Suppressor macrophage (primary cell): ENCODE results near the gene MYBPC2.
"Not testable (repeated sequence)": the region's sequence is repeated elsewhere in the genome, so short reads cannot be mapped to it uniquely, and the experiment has no call there.

Experiments
- DNase-seq, 4 experiments: peaks; one replicate each; pipeline ENCODE4 v3.0.0-alpha.2; 2020 to 2022
- total RNA-seq, 17 experiments: gene quantifications; one replicate each; lab custom pipeline; 2026; ENCODE audit warnings: mixed read lengths in 6 of 17, inconsistent platforms in 3 of 17; lab: John Stamatoyannopoulos, UW

The MYBPC2 gene
- 0 to 2.9 (median 0) reads per million in 17 experiments for total RNA-seq

DNA sequence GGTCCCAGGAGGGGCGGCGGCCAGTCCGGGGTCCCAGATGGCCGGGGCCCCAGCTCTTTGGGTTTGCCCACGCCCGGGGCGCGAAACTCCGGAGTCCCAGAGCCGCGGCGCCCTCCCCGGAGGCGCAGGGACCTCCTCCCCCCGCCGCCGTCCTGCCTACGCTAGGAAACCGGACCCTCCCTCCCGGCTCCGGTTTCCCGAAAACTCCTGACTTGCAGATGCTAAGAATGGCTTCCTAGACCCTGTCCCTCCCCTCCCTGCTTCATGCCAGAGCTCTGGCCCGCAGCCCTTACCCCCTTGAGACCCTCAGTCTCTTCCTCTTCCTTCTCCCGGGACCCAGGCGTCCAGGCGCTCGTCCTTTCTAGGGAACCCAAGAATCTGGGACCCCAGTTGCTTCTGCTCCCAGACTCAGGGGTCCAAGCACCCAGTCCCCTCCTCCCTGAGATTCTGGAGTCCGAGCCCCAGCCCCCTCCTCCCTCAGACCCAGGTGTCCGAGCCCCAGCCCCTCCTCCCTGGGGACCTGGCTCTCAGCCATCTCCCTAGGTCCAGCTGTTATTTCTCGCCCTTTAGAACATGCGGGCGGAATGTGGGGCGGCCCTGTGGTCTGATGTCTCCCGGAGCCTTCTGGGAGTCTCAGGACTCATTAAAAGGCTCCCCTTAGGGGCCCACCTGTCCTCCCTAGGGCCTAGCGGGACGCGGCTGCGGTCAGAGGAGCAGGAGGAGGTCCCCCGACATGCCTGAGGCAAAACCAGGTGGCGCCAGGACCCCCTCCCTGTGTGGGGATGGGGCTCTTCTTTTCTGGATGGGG lies at the start of gene MYBPC2:
MYBPC2 (plus strand) TSS at position 672 of the 808 bp plus-strand sequence; CDS start at position 734, 62 bp downstream.
- peak; percentile 14 to 51 (median 30) for DNase-seq

DNA sequence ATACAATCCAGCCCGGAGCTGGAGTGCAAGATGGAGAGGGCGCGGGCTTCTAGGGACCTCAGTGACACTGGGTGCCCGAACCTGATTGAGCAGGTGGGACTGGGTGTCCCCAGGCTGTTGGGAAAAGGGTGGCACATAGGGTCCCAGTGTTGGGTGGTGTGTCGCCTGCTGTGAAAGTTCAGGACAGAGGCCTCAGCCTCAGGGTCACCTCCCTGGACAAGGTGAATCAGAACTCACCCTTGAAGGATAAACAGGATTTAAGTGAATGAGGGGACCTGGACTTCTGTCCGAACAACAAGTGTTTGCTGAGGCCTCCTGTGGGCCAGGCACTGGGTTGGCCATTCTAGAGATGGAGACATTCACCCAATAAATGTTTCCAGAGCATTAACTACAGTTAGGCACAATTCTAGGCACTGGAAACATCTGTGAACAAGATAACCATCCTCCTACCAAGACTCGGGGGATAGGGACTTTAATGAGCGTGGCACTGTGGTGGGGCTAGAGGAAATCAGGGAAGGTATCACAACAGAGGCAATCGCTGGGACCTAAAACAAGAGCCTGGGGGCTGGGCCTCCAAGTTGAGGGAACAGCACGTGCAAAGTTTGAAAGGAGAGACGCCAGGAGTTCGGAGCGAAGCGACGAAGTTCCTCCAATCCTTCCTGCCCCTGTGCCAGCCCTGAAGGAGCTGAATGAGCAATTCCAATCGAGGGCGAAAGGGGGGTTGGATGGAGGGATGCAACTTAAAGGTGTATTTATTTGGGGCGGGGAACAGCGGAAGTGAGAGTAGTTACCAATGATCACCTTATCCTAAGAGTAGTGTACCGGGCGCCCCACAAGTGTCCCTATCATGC lies 49.5 kb upstream of the MYBPC2 start:
- DNase-seq, result peak in 1 of 4 experiments; percentile 10

DNA sequence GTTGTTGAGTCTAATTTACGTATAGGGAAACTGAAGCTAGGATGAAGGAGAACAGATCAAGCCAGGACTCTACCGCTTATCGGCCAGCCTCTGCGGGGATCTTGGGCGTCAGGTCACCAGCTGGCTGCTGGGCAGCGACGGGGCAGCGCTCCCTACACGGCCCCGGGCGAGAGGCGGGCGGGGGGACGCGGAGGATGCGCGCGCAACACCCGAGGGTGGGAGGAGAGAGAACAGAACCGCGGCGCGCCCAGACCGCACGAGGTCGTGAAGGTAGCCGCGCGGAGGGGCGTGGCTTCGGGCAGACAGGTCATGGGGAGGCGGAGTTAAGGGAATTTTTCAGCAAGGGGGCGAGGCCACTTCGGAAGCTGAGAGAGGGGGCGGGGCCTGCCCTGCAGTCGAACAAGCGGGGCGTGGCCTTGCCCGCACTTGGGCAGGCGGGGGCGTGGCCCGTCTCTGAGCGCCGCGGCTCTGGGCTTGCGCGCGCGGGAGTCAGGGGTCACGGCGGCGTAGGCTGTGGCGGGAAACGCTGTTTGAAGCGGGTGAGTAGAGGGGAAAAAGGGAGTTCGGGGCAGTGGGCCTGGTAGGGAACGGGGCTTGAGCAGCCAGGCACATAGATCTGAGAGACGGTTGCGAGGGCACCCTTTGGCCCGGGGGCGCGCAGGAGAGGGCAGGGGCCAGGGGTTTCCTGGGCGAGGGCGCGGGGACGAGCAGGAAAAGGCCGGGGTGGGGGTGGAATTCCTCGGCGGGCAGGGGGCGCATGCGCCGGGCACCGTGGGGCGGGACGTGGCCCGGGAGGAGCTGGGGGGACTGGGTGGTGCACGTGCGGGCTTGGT lies 48.6 kb upstream of the MYBPC2 start, which contains the start of gene POLD1:
POLD1 (plus strand) TSS at position 496 of the 833 bp plus-strand sequence. CDS start 14,505 bp downstream, outside the sequence.
- DNase-seq, result peak; percentile 98 to 100 (median 98)

DNA sequence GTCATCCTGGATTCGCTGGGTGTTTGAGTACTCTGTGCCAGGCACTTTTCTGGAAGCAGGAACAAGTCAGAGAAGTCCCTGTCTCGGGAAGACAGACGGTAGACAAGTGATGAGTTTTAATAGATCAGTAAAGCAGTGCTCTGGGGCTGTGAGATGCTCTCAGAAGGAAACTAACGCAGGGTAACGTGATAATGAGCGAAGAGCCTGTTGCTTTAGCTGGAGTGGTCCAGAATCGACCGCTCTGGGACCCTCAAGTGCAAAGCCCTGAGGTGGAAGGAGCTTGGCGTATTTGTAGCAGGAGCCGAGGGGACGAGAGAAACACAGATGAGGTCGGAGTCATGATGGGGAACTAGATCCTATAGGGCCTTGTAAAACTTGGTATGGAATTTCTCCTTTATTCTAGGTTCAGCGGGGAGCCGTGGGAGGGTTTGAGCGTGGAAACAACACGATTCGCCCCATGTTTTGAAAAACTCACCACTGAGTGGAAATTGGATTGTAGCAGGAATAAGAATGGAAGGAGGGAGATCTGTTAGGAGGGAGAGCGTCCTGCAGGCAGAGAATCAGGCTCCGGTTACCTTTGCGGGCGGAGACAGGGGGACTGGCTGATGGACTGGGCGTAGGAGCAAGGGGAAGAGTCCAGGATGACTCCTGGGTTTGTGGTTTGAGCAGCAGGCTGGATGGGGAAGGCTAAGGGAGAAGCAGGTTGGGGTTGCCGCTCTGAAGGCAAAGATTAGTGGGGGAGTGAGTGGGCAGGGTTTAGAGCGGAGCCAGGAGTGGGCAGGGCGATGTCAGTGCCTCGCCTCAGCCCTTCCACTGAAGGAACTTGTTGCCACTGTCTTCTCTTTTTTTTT lies 47.8 kb upstream of the MYBPC2 start:
- peak; percentile 78 to 92 (median 90) for DNase-seq

DNA sequence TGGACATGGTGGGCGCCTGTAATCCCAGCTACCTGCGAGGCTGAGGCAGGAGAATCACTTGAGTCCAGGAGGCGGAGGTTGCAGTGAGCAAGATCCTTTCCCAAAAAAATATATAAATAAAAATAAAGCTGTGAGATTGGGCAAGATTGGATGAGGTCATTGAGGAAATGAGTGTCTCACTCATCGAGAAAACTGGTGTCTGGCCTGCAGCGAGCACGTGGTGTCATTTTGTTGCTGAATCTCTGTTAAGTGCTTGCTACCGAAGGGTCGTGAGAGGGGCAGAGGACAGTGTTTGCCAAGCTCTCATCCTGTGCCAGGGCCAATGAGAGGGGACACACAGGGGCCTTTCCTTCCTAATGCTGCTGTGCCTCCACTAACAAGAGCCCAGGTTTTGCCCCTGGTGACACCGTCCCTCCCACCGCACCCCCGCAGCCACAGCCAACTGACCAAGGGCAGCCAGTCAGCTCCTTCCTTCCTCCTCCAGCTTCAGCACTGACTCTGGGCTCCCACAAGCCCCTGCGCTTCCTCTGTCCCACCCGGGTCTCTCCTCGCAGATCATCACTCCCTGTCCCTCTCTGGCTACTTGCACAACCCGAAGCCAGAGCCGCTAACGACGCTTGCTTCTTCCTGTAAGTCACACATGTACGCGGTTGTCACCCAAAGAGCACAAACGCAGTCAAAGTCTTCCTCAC lies 45.4 kb upstream of the MYBPC2 start:
- DNase-seq, result peak; percentile 79 to 91 (median 88)

DNA sequence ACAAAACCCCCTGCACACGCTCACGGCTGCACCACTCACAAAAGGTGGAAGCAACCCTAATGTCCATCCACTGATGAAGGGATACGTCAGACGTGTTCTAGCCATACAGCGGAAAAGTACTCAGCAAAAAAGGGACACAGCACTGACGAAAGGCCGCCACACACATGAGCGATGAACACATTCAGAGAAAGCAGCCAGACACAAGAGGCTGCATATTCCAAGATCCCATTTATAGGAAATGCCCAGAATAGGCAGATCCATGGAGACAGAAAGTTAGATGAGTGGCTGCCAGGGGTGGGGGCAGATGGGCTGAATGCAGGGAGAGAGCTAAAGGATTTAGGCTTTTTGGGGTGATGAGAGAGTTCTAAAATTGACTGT lies 44.8 kb upstream of the MYBPC2 start:
- DNase-seq, result no peak

DNA sequence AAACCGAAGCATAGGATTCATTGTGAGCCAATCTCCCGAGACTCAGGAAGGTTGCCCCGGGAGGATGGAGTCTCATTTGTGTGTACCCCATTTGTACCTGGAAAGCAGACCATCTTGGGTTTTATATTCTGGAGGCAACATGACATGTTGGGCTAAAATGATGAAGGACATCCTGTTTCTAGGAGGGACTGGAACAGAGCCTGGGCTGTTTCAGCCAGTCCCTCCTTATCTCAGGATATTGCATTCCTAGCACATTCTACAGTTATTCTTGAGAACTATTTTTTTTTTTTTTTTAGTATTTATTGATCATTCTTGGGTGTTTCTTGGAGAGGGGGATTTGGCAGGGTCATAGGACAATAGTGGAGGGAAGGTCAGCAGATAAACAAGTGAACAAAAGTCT lies 42.4 kb upstream of the MYBPC2 start:
- DNase-seq, result not testable (repeated sequence)

DNA sequence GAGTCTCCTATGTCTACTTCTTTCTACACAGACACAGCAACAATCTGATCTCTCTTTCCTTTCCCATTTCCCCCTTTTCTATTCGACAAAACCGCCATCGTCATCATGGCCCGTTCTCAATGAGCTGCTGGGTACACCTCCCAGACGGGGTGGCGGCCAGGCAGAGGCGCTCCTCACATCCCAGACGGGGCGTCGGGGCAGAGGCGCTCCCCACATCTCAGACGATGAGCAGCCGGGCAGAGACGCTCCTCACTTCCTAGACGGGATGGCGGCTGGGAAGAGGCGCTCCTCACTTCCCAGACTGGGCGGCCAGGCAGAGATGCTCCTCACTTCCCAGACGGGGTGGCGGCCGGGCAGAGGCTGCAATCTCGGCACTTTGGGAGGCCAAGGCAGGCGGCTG lies 41.7 kb upstream of the MYBPC2 start:
- DNase-seq, result not testable (repeated sequence)

DNA sequence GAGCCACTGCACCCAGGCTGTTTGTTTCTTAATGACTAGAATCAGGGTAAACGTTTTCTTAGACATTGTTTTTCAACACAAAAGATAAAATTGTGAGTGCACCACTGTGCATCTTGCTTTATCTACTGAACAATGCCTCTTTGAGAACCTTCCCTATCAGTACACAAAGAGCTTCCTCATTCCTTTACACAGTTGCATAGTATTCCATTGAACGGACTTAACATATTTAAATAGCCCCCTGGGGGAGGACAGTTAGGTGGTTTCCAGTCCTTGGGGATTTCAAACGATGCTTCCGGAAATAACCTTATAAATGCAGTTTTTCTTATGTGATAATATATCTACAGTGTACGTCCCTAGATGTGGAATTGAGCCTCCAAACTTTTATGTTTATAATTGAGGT lies 39.9 kb upstream of the MYBPC2 start:
- no peak for DNase-seq

DNA sequence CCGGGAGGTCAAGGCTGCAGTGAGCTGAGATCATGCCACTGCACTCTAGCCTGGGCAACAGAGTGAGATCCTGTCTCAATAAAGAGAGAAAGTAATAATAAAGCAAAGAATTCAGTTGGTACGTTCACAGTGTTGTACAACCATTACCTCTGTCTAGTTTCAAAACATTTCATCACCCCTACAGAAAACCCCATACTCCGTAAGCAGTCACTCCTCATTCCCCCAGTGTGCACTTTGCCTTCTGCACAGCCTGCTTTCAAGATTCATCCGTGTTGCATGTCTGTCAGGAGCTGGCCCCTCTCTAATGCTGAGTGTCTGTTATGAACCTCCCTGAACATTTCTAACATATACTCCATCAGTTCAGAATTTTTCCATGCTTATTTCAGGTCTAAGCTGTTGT lies 39.1 kb upstream of the MYBPC2 start:
- DNase-seq, result no peak

DNA sequence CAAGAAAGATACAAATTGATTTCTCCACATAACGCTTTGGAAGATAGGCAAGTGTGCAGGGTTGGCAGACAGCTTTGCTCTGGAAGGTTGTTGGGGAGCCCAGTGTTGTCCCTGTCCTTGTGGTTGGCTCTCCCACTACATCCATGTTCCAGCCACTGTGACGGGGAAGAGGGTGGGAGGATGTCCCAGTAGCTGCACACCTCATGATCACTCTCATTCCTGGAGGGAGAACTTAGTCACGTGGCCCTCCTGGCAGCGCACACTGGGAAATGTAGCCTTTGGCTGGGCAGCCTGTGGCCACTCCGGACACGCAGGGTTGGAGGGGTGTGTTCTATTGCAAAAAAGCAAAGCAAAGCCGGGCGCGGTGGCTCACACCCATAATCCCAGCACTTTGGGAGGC lies 38.7 kb upstream of the MYBPC2 start:
- DNase-seq, result no peak

DNA sequence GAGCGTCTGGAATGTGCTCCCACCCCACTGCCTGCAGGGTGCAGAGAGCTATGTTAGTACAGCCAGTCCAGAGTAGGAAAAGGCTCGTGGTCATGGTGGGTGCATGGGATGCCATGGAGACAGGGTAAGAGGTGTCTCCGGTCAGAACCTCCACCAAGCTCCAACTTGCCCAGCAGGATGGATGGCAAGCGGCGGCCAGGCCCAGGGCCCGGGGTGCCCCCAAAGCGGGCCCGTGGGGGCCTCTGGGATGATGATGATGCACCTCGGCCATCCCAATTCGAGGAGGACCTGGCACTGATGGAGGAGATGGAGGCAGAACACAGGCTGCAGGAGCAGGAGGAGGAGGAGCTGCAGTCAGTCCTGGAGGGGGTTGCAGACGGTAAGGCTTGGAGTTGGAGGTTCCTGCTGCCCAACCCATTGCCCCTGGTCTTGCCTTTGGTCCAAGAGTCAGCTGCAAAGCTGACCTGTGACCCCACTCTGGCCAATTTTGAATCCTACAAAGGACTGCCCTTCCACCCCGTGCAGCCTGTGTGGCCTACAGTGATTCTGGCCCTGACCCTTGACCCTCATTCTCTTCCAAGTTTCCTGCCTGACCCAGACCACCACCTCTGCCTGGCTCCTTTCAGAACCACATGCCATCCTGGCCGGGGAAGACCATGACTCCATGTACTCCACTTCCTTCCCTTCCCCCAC lies 33.9 kb upstream of the MYBPC2 start:
- DNase-seq, result no peak

DNA sequence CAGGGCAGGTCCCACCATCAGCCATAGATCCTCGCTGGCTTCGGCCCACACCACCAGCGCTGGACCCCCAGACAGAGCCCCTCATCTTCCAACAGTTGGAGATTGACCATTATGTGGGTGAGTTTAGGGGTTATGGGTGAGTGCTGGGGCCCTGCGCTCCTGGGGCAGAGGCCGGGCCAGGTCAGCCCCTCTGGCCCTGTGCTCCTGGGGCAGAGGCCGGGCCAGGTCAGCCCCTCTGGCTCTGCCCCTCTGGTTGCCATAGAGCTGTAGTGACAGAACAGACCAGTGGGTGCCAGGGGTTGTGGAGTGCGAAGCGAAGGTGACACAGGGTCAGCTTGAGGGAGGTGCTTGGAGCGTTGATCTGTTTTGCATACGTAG lies 33.3 kb upstream of the MYBPC2 start:
- DNase-seq, result no peak

DNA sequence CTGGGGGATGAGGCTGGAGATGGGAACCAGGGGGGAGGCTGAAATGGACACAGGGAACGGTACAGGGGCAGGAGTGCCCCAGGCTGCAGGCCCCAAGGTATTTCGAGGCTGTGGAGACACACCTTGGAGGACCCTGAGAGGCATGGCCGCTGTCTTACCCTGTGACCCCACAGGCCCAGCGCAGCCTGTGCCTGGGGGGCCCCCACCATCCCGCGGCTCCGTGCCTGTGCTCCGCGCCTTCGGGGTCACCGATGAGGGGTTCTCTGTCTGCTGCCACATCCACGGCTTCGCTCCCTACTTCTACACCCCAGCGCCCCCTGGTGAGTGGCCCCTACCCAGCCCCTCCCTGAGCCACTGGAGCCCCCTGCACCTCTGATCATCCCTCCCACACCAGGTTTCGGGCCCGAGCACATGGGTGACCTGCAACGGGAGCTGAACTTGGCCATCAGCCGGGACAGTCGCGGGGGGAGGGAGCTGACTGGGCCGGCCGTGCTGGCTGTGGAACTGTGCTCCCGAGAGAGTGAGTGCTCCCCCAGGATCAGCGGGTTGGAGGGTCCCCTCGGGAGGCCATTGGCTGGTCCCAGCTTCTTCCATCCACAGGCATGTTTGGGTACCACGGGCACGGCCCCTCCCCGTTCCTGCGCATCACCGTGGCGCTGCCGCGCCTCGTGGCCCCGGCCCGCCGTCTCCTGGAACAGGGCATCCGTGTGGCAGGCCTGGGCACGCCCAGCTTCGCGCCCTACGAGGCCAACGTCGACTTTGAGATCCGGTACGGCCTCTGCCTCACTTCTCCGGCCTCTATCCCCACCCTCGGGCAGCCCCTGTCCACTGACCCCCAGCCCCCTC lies 30.9 kb upstream of the MYBPC2 start:
- DNase-seq, result no peak

DNA sequence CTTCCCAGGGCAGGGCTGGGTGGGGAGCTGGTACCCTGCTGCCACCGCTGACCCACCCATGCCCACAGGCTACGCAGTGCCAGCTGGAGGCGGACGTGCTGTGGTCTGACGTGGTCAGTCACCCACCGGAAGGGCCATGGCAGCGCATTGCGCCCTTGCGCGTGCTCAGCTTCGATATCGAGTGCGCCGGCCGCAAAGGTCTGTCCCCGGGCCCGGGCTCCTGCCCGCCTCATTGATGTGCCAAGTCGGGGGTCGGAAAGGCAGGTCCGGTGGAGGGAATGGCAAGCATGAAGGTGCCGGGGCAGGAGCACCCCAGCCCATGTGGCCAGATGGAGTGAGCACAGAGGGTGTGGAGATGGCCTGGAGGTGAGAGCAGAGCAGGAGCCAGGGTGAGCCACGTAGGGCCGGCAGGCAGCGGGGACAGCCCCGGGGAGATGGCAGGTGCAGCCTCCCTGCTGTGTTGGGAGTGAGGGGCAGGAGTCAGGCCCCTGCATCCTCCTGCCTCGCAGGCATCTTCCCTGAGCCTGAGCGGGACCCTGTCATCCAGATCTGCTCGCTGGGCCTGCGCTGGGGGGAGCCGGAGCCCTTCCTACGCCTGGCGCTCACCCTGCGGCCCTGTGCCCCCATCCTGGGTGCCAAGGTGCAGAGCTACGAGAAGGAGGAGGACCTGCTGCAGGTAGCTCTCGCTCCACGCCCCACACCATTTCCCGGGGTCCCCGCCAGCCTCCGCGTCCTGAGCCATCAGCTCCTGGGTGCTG lies 30.0 kb upstream of the MYBPC2 start:
- no peak for DNase-seq

DNA sequence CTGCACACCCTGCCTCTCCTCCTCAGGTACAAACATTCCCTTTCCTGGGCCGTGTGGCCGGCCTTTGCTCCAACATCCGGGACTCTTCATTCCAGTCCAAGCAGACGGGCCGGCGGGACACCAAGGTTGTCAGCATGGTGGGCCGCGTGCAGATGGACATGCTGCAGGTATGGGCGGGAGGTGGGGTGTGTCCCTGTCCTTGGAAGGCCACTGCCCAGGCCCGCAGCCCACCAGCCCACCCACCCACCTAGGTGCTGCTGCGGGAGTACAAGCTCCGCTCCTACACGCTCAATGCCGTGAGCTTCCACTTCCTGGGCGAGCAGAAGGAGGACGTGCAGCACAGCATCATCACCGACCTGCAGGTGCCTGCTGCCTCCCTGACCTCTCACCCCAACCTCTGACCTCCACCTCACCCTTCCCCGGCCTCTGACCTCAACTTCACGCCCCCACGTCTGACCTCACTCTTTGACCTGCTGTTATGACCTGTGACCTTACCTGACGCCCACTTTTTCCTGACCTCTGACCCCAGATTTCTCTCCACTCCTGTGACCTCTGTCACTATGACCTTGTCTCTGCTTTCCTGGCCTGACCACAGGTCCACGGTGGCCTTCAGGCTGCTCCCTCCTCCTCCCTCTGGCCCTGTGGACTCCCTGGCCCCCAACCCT lies 26.4 kb upstream of the MYBPC2 start:
- DNase-seq, result no peak

DNA sequence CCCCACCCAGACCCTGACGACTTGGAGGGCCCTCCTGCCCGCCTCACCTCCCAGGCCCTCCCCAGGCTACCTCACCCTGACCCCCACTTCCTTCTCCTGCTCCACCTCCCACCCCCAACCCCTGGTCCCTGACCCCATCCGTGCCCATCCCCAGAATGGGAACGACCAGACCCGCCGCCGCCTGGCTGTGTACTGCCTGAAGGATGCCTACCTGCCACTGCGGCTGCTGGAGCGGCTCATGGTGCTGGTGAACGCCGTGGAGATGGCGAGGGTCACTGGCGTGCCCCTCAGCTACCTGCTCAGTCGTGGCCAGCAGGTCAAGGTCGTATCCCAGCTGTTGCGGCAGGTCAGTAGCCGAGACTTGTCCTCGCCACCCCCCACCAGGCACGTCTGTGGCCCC lies 25.9 kb upstream of the MYBPC2 start:
- DNase-seq, result no peak

DNA sequence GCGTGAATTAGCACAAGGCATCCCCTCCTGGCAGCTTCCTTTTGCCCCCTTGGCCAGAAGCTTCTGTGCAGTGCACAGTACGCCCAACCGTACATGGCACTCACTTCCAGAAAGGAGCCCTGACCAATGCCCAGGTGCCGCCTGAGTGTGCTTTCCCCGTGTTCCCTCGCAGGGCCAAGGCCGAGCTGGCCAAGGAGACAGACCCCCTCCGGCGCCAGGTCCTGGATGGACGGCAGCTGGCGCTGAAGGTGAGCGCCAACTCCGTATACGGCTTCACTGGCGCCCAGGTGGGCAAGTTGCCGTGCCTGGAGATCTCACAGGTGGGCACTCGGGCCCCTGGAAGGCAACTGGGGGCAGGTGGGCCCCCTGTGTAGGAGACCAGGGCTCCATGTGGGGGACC lies 23.3 kb upstream of the MYBPC2 start:
- no peak for DNase-seq
